GM12801 (cell line): ENCODE measurements around the gene FAM200B.

Source experiments
- CTCF ChIP-seq: IDR thresholded peaks from one replicate; pipeline ENCODE4 v1.5.1; 2011; ENCODE audit warnings: control low read depth; ENCODE audit not compliant: insufficient read length; ENCODE audit errors: extremely low read depth

The FAM200B gene

GRCh38 chr4:15652841-15653240, 28.8 kb upstream of the FAM200B start:
- TF ChIP-seq CTCF, result no peak

- no peak for TF ChIP-seq CTCF
These were observed 28.2 kb upstream of the FAM200B start for GRCh38 chr4:15653420-15653819.

- no peak for TF ChIP-seq CTCF
These were observed 27.6 kb upstream of the FAM200B start for GRCh38 chr4:15653864-15654592.

- no peak for TF ChIP-seq CTCF
These were observed 26.9 kb upstream of the FAM200B start for GRCh38 chr4:15654593-15655222.

- no peak for TF ChIP-seq CTCF
These were observed 26.2 kb upstream of the FAM200B start, which contains the start of gene FBXL5 for GRCh38 chr4:15655223-15656037. TSS of gene FBXL5 (minus strand) at chr4:15655357. CDS start at chr4:15655287, 70 bp downstream.

GRCh38 chr4:15656038-15656470, 25.6 kb upstream of the FAM200B start:
- no peak for TF ChIP-seq CTCF

- no peak for TF ChIP-seq CTCF
These were observed 24.3 kb upstream of the FAM200B start for GRCh38 chr4:15657366-15657765.
